Caco-2 (cell line): ENCODE data around the gene GAS2L1. TPM values are rescaled to one million over a fixed set of nuclear protein-coding genes. Genes with fewer than 3 reads are reported as not detected.

Experiments used
- BruUV-seq: library from RNA; stranded (reverse); fragments of 400-500 nt; replicated peaks from 2 replicates; lab custom pipeline; 2021; lab: Mats Ljungman, UMichigan
- CTCF ChIA-PET: fragments of 300-600 bp; sonication (Branson Sonifier 250); formaldehyde crosslinking; loops from one replicate; lab custom pipeline; 2022; ENCODE audit warnings: antibody characterized with exemption; lab: Charles Lee
- POLR2A ChIA-PET: fragments of 300-600 bp; sonication (Branson Sonifier 250); formaldehyde crosslinking; loops from one replicate; lab custom pipeline; 2022; ENCODE audit warnings: antibody characterized with exemption; lab: Charles Lee
- DNase-seq, 2 experiments: peaks; one replicate each; pipeline versions ENCODE4 v3.0.0 to v3.0.0-alpha.2; 2020 to 2022
- H3K27me3 ChIP-seq: replicated peaks from 2 replicates; pipeline ENCODE4 v1.6.0; 2011; ENCODE audit warnings: low read length; ENCODE audit not compliant: control insufficient read depth, insufficient read depth
- H3K36me3 ChIP-seq: 2 replicates; pipeline ENCODE4 v1.5.1; 2011; ENCODE audit warnings: low read length; ENCODE audit not compliant: control insufficient read depth, insufficient read depth
- H3K4me1 ChIP-seq: fragments of 250-450 bp; sonication (Bioruptor Pico); 2 replicates; pipeline ENCODE4 v1.5.1; 2020; ENCODE audit warnings: mild to moderate bottlenecking
- H3K4me3 ChIP-seq: 2 replicates; pipeline ENCODE4 v1.5.1; 2011; ENCODE audit warnings: low read depth, mild to moderate bottlenecking, control low read depth, low read length
- H3K9me3 ChIP-seq: fragments of 250-450 bp; sonication (Bioruptor Pico); 2 replicates; pipeline ENCODE4 v1.5.1; 2020; ENCODE audit warnings: mild to moderate bottlenecking, moderate library complexity
- H3K27ac Mint-ChIP-seq: one replicate; pipeline ENCODE4 v1.8.0; 2022; ENCODE audit warnings: mixed read lengths; ENCODE audit not compliant: unreplicated experiment
- H3K27me3 Mint-ChIP-seq: one replicate; pipeline ENCODE4 v1.8.0; 2022; ENCODE audit warnings: mixed read lengths; ENCODE audit not compliant: insufficient read depth, unreplicated experiment
- H3K36me3 Mint-ChIP-seq: one replicate; pipeline ENCODE4 v1.8.0; 2022; ENCODE audit warnings: mild to moderate bottlenecking, mixed read lengths; ENCODE audit not compliant: insufficient read depth, unreplicated experiment
- H3K4me1 Mint-ChIP-seq: one replicate; pipeline ENCODE4 v1.8.0; 2022; ENCODE audit warnings: low read depth, mixed read lengths; ENCODE audit not compliant: unreplicated experiment
- H3K4me3 Mint-ChIP-seq: one replicate; pipeline ENCODE4 v1.8.0; 2022; ENCODE audit warnings: mild to moderate bottlenecking, moderate library complexity, mixed read lengths; ENCODE audit not compliant: unreplicated experiment
- H3K9me3 Mint-ChIP-seq: one replicate; pipeline ENCODE4 v1.8.0; 2022; ENCODE audit warnings: mixed read lengths; ENCODE audit not compliant: unreplicated experiment
- CTCF ChIP-seq, 2 experiments: fragments of 200-600 bp in 1 of 2; IDR thresholded peaks; 1 replicate in 1 of 2; 2 replicates in 1 of 2; pipeline versions ENCODE4 v1.5.1 to v1.8.0; 2011 to 2022; ENCODE audit warnings: antibody characterized with exemption in 1 of 2, control low read depth in 1 of 2, inconsistent platforms in 1 of 2, low read depth in 1 of 2, low read length in 1 of 2, mild to moderate bottlenecking in 1 of 2, moderate library complexity in 1 of 2; ENCODE audit not compliant: insufficient read depth in 1 of 2, severe bottlenecking in 1 of 2, unreplicated experiment in 1 of 2
- intact Hi-C: fragments of 100-400 bp; cut with micrococcal nuclease; formaldehyde crosslinking; loops from one replicate; pipeline ENCODE4 v1.10.0; 2022; ENCODE audit not compliant: unreplicated experiment
- total RNA-seq: library from RNA; stranded (reverse); gene quantifications from 2 replicates; pipeline ENCODE4 v1.2.3, GENCODE V29; 2022

The GAS2L1 gene
- total RNA-seq, 1 experiment from 2014 or later = 20.4 TPM

- Histone ChIP-seq H3K4me1 (peaks cover 20% of the 10 kb centered on the region), H3K36me3 (peaks cover 4% of the 10 kb centered on the region), H3K9me3 (no peaks in the 10 kb centered on the region), H3K27me3 (no peaks in the 10 kb centered on the region), H3K4me3 (peak overlapping the region; percentile 76)
- peak overlapping the region; percentile 98 for H3K4me3 Mint-ChIP-seq
- TF ChIP-seq CTCF (IDR thresholded peaks at IDR 0.05; ENCODE audit: insufficient read depth in 1 of 2, low read depth in 1 of 2, low read length in 1 of 2, severe bottlenecking in 1 of 2, unreplicated experiment in 1 of 2) = no peak
- DNase-seq = peak in 1 of 2 experiments; percentile 29
- H3K4me1 Mint-ChIP-seq = peaks cover 25% of the 10 kb centered on the region
- H3K27ac Mint-ChIP-seq = peak overlapping the region; percentile 100
- CTCF ChIA-PET = no interaction called here
- POLR2A ChIA-PET = interaction anchor here (0.6 kb wide), 1 partner anchor 54 kb away, joined by 3 read pairs; no protein-coding TSS in a partner anchor
- no TSS peak for BruUV-seq
- peaks cover 72% of the 10 kb centered on the region for H3K36me3 Mint-ChIP-seq
- no peaks in the 10 kb centered on the region for H3K9me3 Mint-ChIP-seq
- H3K27me3 Mint-ChIP-seq = no peaks in the 10 kb centered on the region
- intact Hi-C loops = no loop called here
Observed at GRCh38 chr22:29269230-29269604, 37.2 kb upstream of the GAS2L1 start.

- DNase-seq = no peak
- H3K27ac Mint-ChIP-seq = peak overlapping the region; percentile 100
- Histone ChIP-seq H3K4me3 (peak overlapping the region; percentile 76), H3K27me3 (no peaks in the 10 kb centered on the region), H3K36me3 (peaks cover 4% of the 10 kb centered on the region), H3K9me3 (no peaks in the 10 kb centered on the region), H3K4me1 (peaks cover 25% of the 10 kb centered on the region)
- H3K4me1 Mint-ChIP-seq = peaks cover 28% of the 10 kb centered on the region
- peaks cover 79% of the 10 kb centered on the region for H3K36me3 Mint-ChIP-seq
- no peaks in the 10 kb centered on the region for H3K27me3 Mint-ChIP-seq
- BruUV-seq = no TSS peak
- CTCF ChIA-PET = no interaction called here
- no peaks in the 10 kb centered on the region for H3K9me3 Mint-ChIP-seq
- H3K4me3 Mint-ChIP-seq = peak overlapping the region; percentile 98
- TF ChIP-seq CTCF (IDR thresholded peaks at IDR 0.05; ENCODE audit: insufficient read depth in 1 of 2, low read depth in 1 of 2, low read length in 1 of 2, severe bottlenecking in 1 of 2, unreplicated experiment in 1 of 2) = no peak
- intact Hi-C loops = no loop called here
- POLR2A ChIA-PET = interaction anchor here (0.6 kb wide), 1 partner anchor 8 kb away, joined by 12 read pairs; no protein-coding TSS in a partner anchor
Observed at GRCh38 chr22:29269731-29270474, 36.5 kb upstream of the GAS2L1 start.

GRCh38 chr22:29270475-29271271 is 35.8 kb upstream of the GAS2L1 start:
- POLR2A ChIA-PET = interaction anchor here (0.6 kb wide), 1 partner anchor 8 kb away, joined by 12 read pairs; no protein-coding TSS in a partner anchor
- CTCF ChIA-PET = no interaction called here
- H3K4me1 Mint-ChIP-seq = peaks cover 36% of the 10 kb centered on the region

More at GRCh38 chr22:29270475-29271271, 35.8 kb upstream of the GAS2L1 start:
- H3K4me3 Mint-ChIP-seq = peak overlapping the region; percentile 98
- peak overlapping the region; percentile 74 for H3K27ac Mint-ChIP-seq
- intact Hi-C loops = no loop called here
- peak overlapping the region; percentile 76 for H3K4me3 ChIP-seq
- peaks cover 87% of the 10 kb centered on the region for H3K36me3 Mint-ChIP-seq
- H3K4me1 ChIP-seq = peaks cover 33% of the 10 kb centered on the region
- no peaks in the 10 kb centered on the region for H3K27me3 Mint-ChIP-seq
- H3K27me3 ChIP-seq = no peaks in the 10 kb centered on the region
- no peaks in the 10 kb centered on the region for H3K9me3 ChIP-seq
- peaks cover 4% of the 10 kb centered on the region; the same call in 1 of the 2 replicates for H3K36me3 ChIP-seq
- BruUV-seq = no TSS peak
- TF ChIP-seq CTCF (IDR thresholded peaks at IDR 0.05; ENCODE audit: insufficient read depth in 1 of 2, low read depth in 1 of 2, low read length in 1 of 2, severe bottlenecking in 1 of 2, unreplicated experiment in 1 of 2) = no peak
- DNase-seq = peak in 1 of 2 experiments; percentile 38
- no peaks in the 10 kb centered on the region for H3K9me3 Mint-ChIP-seq
